ENCODE data around the gene A2M. TPM values are rescaled to one million over a fixed set of nuclear protein-coding genes. Genes with fewer than 3 reads are reported as not detected.

The A2M gene
- total and polyA plus RNA-seq, 2 of the 13 experiments (the other 11 are each of a cell fraction or from before 2014, with no cell fraction given) = 2,807 to 6,551 TPM

Other genes starting within 250 kb of the A2M start
- gene PHC1, start 201.4 kb downstream of the A2M start, total RNA-seq (2016; rRNA removed; fragmentation: Illumina TruSeq; extraction: Trizol) = 9.4 and 12.5 TPM in 2 replicates
- gene PHC1, start 201.4 kb downstream of the A2M start, polyA plus RNA-seq (2011; rRNA removed) = 35.0 and 36.6 TPM in 2 replicates
- 68.5 and 127 TPM in 2 replicates for gene M6PR, start 166.3 kb downstream of the A2M start, total RNA-seq (2016; rRNA removed; fragmentation: Illumina TruSeq; extraction: Trizol)
- 90.5 and 98.2 TPM in 2 replicates for gene M6PR, start 166.3 kb downstream of the A2M start, polyA plus RNA-seq (2011; rRNA removed)
- 1.2 and 1.6 TPM in 2 replicates for gene KLRG1, start 126.4 kb downstream of the A2M start, total RNA-seq (2016; rRNA removed; fragmentation: Illumina TruSeq; extraction: Trizol)
- gene KLRG1, start 126.4 kb downstream of the A2M start, polyA plus RNA-seq (2011; rRNA removed) = 0.51 and 1.7 TPM in 2 replicates
- 0.89 and 1.1 TPM in 2 replicates for gene PZP, start 92.5 kb upstream of the A2M start, total RNA-seq (2016; rRNA removed; fragmentation: Illumina TruSeq; extraction: Trizol)
- gene PZP, start 92.5 kb upstream of the A2M start, polyA plus RNA-seq (2011; rRNA removed) = 0.07 and 0.50 TPM in 2 replicates

Data from HepG2 (cell line).